A673 (cell line): ENCODE results near the gene SNRPA1.

Source experiments
- EZH2 ChIP-seq: fragments of 200-600 bp; sonication (generic); IDR thresholded peaks from 2 replicates; pipeline ENCODE4 v1.6.1; 2017; ENCODE audit warnings: borderline replicate concordance, low read depth, mild to moderate bottlenecking, mixed read lengths, antibody characterized with exemption, low read length; ENCODE audit not compliant: poor library complexity, severe bottlenecking
- TF ChIP-seq, protein P1 (sequence below): fragments of 300-800, 200-600 bp; sonication (generic); conservative IDR thresholded peaks from 2 replicates; pipeline ENCODE4 v1.5.1; 2017; ENCODE audit warnings: low read depth, mild to moderate bottlenecking, antibody characterized with exemption, low read length, moderate library complexity, mixed read lengths

DNA sequence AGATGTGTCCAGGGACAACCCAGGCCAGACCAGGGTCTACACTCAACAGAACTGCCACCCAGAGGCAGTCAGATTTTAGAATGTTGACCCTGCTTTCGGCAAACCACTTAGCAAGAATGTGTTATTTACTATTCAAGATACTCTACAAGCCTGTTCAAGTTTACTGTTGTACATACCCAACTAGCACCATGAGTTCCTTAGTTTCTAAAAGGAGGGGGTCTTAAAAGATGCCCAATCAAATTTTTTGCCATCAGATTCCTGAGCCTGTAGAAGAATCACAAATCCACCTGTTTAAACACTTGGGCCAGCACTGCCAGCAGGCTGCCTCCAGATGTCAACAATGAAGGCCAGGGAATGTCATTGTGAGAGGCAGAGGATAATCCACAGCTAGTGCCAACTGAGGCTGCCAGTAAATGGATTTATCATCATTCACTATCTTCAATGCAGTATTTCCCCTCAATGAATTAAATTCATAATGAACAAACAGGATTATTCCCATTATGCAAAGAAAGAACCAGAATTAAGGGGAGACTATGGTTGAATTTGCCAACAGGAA, 43.5 kb upstream of the SNRPA1 start:
- TF ChIP-seq, protein P1, sequence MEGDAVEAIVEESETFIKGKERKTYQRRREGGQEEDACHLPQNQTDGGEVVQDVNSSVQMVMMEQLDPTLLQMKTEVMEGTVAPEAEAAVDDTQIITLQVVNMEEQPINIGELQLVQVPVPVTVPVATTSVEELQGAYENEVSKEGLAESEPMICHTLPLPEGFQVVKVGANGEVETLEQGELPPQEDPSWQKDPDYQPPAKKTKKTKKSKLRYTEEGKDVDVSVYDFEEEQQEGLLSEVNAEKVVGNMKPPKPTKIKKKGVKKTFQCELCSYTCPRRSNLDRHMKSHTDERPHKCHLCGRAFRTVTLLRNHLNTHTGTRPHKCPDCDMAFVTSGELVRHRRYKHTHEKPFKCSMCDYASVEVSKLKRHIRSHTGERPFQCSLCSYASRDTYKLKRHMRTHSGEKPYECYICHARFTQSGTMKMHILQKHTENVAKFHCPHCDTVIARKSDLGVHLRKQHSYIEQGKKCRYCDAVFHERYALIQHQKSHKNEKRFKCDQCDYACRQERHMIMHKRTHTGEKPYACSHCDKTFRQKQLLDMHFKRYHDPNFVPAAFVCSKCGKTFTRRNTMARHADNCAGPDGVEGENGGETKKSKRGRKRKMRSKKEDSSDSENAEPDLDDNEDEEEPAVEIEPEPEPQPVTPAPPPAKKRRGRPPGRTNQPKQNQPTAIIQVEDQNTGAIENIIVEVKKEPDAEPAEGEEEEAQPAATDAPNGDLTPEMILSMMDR, result no peak
- TF ChIP-seq EZH2, result no peak
